Loucy (cell line): ENCODE data around the gene TUBD1.
"Not testable (repeated sequence)": the region's sequence is repeated elsewhere in the genome, so short reads cannot be mapped to it uniquely, and the experiment has no call there.

ENCODE experiments used
- EZH2phosphoT487 ChIP-seq: fragments of 200-600 bp; IDR thresholded peaks from 2 replicates; pipeline ENCODE4 v1.6.1; 2018; ENCODE audit warnings: antibody characterized with exemption, mild to moderate bottlenecking, moderate library complexity, borderline replicate concordance
- TF ChIP-seq, protein P1 (sequence below): fragments of 200-600 bp; sonication (generic); conservative IDR thresholded peaks from 2 replicates; pipeline ENCODE4 v1.5.1; 2014; ENCODE audit warnings: mild to moderate bottlenecking, antibody characterized with exemption, low read length

DNA sequence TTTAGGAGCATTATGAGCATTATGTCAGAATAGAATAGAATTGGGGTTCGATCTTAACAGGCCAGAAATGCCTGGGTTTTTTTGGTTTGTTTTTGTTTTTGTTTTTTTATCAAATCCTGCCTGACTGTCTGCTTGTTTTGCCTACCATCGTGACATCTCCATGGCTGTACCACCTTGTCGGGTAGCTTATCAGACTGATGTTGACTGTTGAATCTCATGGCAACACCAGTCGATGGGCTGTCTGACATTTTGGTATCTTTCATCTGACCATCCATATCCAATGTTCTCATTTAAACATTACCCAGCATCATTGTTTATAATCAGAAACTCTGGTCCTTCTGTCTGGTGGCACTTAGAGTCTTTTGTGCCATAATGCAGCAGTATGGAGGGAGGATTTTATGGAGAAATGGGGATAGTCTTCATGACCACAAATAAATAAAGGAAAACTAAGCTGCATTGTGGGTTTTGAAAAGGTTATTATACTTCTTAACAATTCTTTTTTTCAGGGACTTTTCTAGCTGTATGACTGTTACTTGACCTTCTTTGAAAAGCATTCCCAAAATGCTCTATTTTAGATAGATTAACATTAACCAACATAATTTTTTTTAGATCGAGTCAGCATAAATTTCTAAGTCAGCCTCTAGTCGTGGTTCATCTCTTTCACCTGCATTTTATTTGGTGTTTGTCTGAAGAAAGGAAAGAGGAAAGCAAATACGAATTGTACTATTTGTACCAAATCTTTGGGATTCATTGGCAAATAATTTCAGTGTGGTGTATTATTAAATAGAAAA, 51.5 kb downstream of the TUBD1 start:
- TF ChIP-seq, protein P1, sequence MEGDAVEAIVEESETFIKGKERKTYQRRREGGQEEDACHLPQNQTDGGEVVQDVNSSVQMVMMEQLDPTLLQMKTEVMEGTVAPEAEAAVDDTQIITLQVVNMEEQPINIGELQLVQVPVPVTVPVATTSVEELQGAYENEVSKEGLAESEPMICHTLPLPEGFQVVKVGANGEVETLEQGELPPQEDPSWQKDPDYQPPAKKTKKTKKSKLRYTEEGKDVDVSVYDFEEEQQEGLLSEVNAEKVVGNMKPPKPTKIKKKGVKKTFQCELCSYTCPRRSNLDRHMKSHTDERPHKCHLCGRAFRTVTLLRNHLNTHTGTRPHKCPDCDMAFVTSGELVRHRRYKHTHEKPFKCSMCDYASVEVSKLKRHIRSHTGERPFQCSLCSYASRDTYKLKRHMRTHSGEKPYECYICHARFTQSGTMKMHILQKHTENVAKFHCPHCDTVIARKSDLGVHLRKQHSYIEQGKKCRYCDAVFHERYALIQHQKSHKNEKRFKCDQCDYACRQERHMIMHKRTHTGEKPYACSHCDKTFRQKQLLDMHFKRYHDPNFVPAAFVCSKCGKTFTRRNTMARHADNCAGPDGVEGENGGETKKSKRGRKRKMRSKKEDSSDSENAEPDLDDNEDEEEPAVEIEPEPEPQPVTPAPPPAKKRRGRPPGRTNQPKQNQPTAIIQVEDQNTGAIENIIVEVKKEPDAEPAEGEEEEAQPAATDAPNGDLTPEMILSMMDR = not testable (repeated sequence)
- TF ChIP-seq EZH2phosphoT487 = not testable (repeated sequence)
